ENCODE measurements around the gene UPK1A. TPM values are rescaled to one million over a fixed set of nuclear protein-coding genes. Genes with fewer than 3 reads are reported as not detected.

The UPK1A gene
- total and polyA plus RNA-seq, 2 of the 8 experiments (the other 6 are each of a cell fraction or from before 2014, with no cell fraction given): 0.56 to 9.9 TPM

DNA sequence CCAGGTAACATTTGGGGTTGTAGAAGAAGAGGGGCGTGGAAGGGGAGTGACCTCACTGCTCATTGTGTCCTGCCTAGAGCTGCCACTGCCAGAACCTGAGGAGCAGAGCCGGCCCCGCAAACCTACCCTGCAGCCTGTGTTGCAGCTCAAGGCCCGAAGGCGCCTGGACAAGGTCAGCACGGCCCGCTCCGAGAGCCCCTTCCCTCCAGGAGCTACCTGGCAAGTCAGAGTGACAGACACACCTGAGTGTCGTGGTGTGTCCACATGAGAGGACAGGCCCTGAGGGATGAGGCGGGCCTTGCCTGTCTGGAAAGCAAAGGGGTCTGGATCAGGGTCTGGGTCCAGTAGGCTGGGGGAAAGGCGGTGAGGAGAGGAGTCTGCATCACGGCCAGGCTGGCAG, 58.2 kb downstream of the UPK1A start:
- TF ChIP-seq KDM4A (IDR thresholded peaks at IDR 0.05; ENCODE audit: low read depth, low read length, severe bottlenecking) (no peak), EP300 (IDR thresholded peaks at IDR 0.05; ENCODE audit: borderline replicate concordance in 1 of 2, low read depth in 2 of 2, low read length in 2 of 2) (no peak), ZNF274 (IDR thresholded peaks at IDR 0.05; ENCODE audit: borderline replicate concordance, extremely low read depth, low read length) (no peak), SP1 (IDR thresholded peaks at IDR 0.05; ENCODE audit: low read depth, low read length) (no peak), CREB1 (IDR thresholded peaks at IDR 0.05) (no peak), SIRT6 (IDR thresholded peaks at IDR 0.05; ENCODE audit: low read length) (no peak), CBX5 (IDR thresholded peaks at IDR 0.05; ENCODE audit: low read depth, low read length) (no peak)
- no peak overlapping the region for H3K4ac ChIP-seq (replicated peaks; ENCODE audit: insufficient read length, low read depth, low read length)
- FAIRE-seq: no peak
- 91% methylated on average over 12 of the region's 12 CpGs; no CpG with 5 or more reads in 1 of the 2 experiments for WGBS, 2 experiments (ENCODE audit: extremely low coverage in 1 of 2, insufficient coverage in 1 of 2, insufficient read length in 1 of 2, insufficient replicate concordance in 2 of 2, low coverage in 1 of 2, low lambda C conversion rate in 2 of 2, missing lambda C conversion rate in 1 of 2)
- no peaks in the 10 kb centered on the region for H3K27me3 ChIP-seq (replicated peaks in 1 of 4; ENCODE audit: control insufficient read depth in 3 of 4, extremely low read depth in 1 of 4, insufficient read depth in 3 of 4, low read length in 3 of 4)
- no peak overlapping the region for H3K4me2 ChIP-seq (ENCODE audit: insufficient read depth in 1 of 2, low read depth in 2 of 2, low read length in 2 of 2)
- H4K5ac ChIP-seq (ENCODE audit: insufficient read length, low read depth, low read length): no peak overlapping the region
- H2BK120ac ChIP-seq (replicated peaks; ENCODE audit: low read depth, low read length): no peak overlapping the region
- no peak overlapping the region for H2BK5ac ChIP-seq (ENCODE audit: low read depth, low read length)
- peaks cover 0 to 7% of the 10 kb centered on the region in 2 experiments; a peak in 1 of 4 replicates for H3K79me2 ChIP-seq (ENCODE audit: control insufficient read depth in 1 of 2, insufficient read depth in 2 of 2, low read length in 2 of 2)
- ChIA-PET POLR2A (ENCODE audit: partially characterized antibody) (interaction anchor here (1.7 to 6.1 kb wide), 3 partner anchors 8 to 16 kb away, joined by 5 to 39 read pairs (median 9); no protein-coding TSS in a partner anchor), CTCF (ENCODE audit: partially characterized antibody) (interaction anchor here (0.5 to 11.8 kb wide), 3 partner anchors 14 to 32 kb away, joined by 3 to 80 read pairs (median 3); partner anchors contain the start of genes IGFLR1 and LIN37)
- no peak overlapping the region for H2AK5ac ChIP-seq (ENCODE audit: low read depth, low read length)
- H3K9ac ChIP-seq (replicated peaks in 1 of 4; ENCODE audit: extremely low read depth in 1 of 4, low read depth in 3 of 4, low read length in 3 of 4): no peak overlapping the region
- H3K4me1 ChIP-seq (replicated peaks in 1 of 4; ENCODE audit: control insufficient read depth in 3 of 4, insufficient read depth in 4 of 4, low read length in 3 of 4): no peaks in the 10 kb centered on the region
- H3K36me3 ChIP-seq (ENCODE audit: control insufficient read depth in 2 of 4, insufficient read depth in 4 of 4, low read length in 3 of 4): peaks cover 45 to 73% (median 63%) of the 10 kb centered on the region in 4 experiments
- H4K20me1 ChIP-seq (replicated peaks in 1 of 2; ENCODE audit: control insufficient read depth in 1 of 2, insufficient read depth in 2 of 2, low read length in 2 of 2): peaks cover 4 to 17% of the 10 kb centered on the region in 2 experiments
- no peak overlapping the region for H4K8ac ChIP-seq (ENCODE audit: extremely low read depth, insufficient read depth, low read length)
- H3K79me1 ChIP-seq (ENCODE audit: low read depth, low read length): no peaks in the 10 kb centered on the region; the same call in 1 of the 2 replicates
- H3K56ac ChIP-seq (replicated peaks; ENCODE audit: insufficient read length, low read depth, low read length): no peak overlapping the region
- H3K9me3 ChIP-seq (ENCODE audit: insufficient read depth in 2 of 2, low read depth in 1 of 2, low read length in 1 of 2): no peaks in the 10 kb centered on the region
- H3K4me3 ChIP-seq (ENCODE audit: extremely low read depth in 1 of 4, insufficient read depth in 2 of 4, low read depth in 3 of 4, low read length in 4 of 4): no peak overlapping the region
- no peak overlapping the region for H3K14ac ChIP-seq (ENCODE audit: insufficient read length)
- no peak overlapping the region for H2BK12ac ChIP-seq (ENCODE audit: low read depth, low read length)
- no peak overlapping the region for H3K23ac ChIP-seq (ENCODE audit: insufficient read length)
- no peak overlapping the region for H3K27ac ChIP-seq (ENCODE audit: low read depth, low read length)
- H4K91ac ChIP-seq (replicated peaks; ENCODE audit: insufficient read length, low read length): no peak overlapping the region
- no peak for DNase-seq (ENCODE audit: low read depth in 1 of 2, low spot score in 2 of 2)
- H3K23me2 ChIP-seq (ENCODE audit: low read depth, low read length): no peaks in the 10 kb centered on the region
- H2AFZ ChIP-seq (ENCODE audit: low read length): no peak overlapping the region
- no peak overlapping the region for H2BK20ac ChIP-seq (ENCODE audit: low read length)
- no peak overlapping the region for H2BK15ac ChIP-seq (ENCODE audit: low read length)
- H3K18ac ChIP-seq (ENCODE audit: extremely low read depth, low read length): no peak overlapping the region

All from H1 (cell line).